Coronary artery (tissue), 2 donors: ENCODE measurements around the gene WDR18.

Experiments
- DNase-seq: peaks from one replicate; pipeline ENCODE4 v3.0.0-alpha.2; 2017; ENCODE audit warnings: low spot score
- H3K27ac ChIP-seq, 2 donors: fragments of 200-600 bp; sonication (generic); one replicate each; pipeline ENCODE4 v1.5.1; 2016 to 2019
- H3K4me3 ChIP-seq: fragments of 200-600 bp; sonication (generic); 2 replicates; pipeline ENCODE4 v1.5.1; 2016; ENCODE audit warnings: mild to moderate bottlenecking, moderate library complexity
- CTCF ChIP-seq: fragments of 200-600 bp; sonication (generic); IDR thresholded peaks from one replicate; pipeline ENCODE4 v1.5.1; 2019; ENCODE audit warnings: antibody characterized with exemption

The WDR18 gene

DNA sequence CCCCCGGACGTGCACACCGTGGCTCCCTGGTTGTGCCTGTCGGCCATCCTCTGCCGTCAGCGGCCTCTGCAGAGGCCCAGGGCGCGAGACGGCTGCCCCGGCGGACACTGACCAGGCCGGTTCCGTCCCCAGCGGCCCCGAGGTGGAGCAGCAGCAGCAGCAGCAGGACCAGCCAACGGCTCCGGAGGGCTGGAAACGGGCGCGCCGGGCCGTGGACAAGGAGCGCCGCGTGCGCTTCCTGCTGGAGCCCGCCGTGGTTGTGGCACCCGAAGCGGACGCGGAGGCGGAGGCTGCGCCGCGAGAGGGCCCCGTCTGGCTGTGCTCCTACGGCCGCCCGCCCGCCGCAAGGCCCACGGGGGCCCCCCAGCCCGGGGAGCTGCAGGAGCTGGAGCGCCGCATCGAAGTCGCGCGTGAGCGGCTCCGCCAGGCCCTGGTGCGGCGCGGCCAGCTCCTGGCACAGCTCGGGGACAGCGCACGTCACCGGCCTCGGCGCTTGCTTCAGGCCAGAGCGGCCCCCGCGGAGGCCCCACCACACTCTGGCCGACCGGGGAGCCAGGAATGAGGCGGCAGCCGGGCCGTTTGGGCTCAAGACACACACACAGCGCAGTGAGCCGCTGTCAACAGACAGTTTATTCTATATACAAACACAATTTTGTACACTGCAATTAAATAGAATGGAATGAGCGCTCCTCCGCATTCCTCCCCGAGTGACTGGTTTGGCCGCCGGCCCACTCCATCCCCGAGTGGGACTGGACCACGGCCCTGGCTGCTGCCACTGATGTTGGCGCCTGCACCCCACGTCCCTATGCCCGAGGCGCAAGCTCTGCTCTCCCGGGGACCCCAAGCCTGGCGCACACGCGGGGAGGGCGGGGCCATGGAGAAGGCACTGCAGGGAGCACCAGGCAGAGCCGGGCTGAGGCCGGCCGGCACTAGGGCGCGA, 25.2 kb downstream of the WDR18 start:
- peak overlapping the region in 1 of 2 donors; percentile 7 for H3K27ac ChIP-seq

GRCh38 chr19:1009981-1010538, 25.9 kb downstream of the WDR18 start:
- TF ChIP-seq CTCF = no peak
- Histone ChIP-seq H3K4me3 (no peak overlapping the region), H3K27ac (peak overlapping the region in 1 of 2 donors; percentile 7)
- DNase-seq = no peak

More for the DNA sequence above, 25.2 kb downstream of the WDR18 start:
- no peak overlapping the region for H3K4me3 ChIP-seq
- DNase-seq = no peak
- TF ChIP-seq CTCF = no peak

GRCh38 chr19:1010586-1011510, 26.7 kb downstream of the WDR18 start:
- H3K4me3 ChIP-seq = no peak overlapping the region
- DNase-seq = no peak

GRCh38 chr19:1011831-1012333, 27.7 kb downstream of the WDR18 start:
- no peak for DNase-seq
- TF ChIP-seq CTCF = no peak
- no peak overlapping the region for H3K4me3 ChIP-seq
- no peak overlapping the region for H3K27ac ChIP-seq

More at GRCh38 chr19:1010586-1011510, 26.7 kb downstream of the WDR18 start:
- H3K27ac ChIP-seq = no peak overlapping the region
- no peak for TF ChIP-seq CTCF

DNA sequence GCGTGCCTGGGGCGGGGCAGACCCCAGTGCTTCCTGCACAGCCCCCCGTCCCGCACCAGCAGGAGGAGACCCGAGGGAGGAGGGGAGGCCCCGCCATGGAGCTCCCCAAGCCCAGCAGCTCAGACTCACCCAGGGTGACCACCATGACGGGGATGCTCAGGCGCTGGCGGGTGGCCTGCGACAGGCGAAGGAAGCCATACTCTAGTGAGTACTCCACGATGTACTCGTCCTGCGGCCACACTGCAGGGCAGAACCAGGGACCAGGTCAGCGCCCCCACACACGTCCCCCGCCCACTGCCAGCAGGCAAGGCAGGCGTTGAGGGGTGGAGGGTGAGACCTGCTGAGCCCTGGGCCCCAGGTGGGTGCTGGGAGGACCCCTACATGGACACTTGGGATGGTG, 28.2 kb downstream of the WDR18 start:
- TF ChIP-seq CTCF = no peak
- DNase-seq = no peak
- no peak overlapping the region for H3K4me3 ChIP-seq
- no peak overlapping the region for H3K27ac ChIP-seq

DNA sequence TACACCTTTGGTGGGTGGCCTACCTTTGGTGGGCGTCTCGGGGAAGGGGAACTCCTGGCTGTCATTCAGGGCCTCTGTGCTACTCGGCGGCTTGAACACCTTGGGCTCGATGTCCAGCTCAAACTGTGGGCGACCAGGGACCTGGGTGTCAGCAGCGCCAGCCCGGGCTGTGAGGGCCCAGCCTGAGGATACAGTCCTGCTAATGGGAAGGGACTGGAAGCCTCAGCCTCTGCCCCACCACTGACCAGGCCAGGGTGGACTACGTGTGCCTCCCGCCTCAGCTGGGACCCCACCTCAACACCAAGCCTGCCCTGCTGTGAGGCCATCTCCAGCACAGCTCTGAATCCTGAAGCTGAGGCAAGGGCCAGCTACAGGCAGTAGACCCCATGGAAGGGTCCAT, 29.1 kb downstream of the WDR18 start:
- DNase-seq = no peak
- TF ChIP-seq CTCF = no peak
- Histone ChIP-seq H3K27ac (no peak overlapping the region), H3K4me3 (no peak overlapping the region)
